Mucosa of rectum (tissue), 2 donors: ENCODE data around the gene TEX13A.

Experiments
- H3K27ac ChIP-seq, 2 donors: one replicate each; pipeline ENCODE4 v1.7.0; 2013; ENCODE audit warnings: inconsistent platforms in 2 of 2, low read depth in 2 of 2, low read length in 2 of 2
- H3K27me3 ChIP-seq, 2 donors: one replicate each; pipeline ENCODE4 v1.7.0; 2013; ENCODE audit warnings: low read length in 2 of 2; ENCODE audit not compliant: control insufficient read depth in 2 of 2, insufficient read depth in 2 of 2
- H3K36me3 ChIP-seq, 2 donors: one replicate each; pipeline ENCODE4 v1.7.0; 2013; ENCODE audit warnings: low read length in 2 of 2; ENCODE audit not compliant: control insufficient read depth in 2 of 2, insufficient read depth in 2 of 2
- H3K4me1 ChIP-seq, 2 donors: one replicate each; pipeline ENCODE4 v1.7.0; 2013; ENCODE audit warnings: low read length in 2 of 2, mild to moderate bottlenecking in 1 of 2; ENCODE audit not compliant: control insufficient read depth in 2 of 2, insufficient read depth in 2 of 2
- H3K4me3 ChIP-seq, 2 donors: one replicate each; pipeline ENCODE4 v1.7.0; 2013; ENCODE audit warnings: low read length in 2 of 2
- H3K9ac ChIP-seq, 2 donors: one replicate each; pipeline ENCODE4 v1.7.0; 2013; ENCODE audit warnings: low read length in 2 of 2, low read depth in 1 of 2, mild to moderate bottlenecking in 1 of 2
- H3K9me3 ChIP-seq, 2 donors: one replicate each; pipeline ENCODE4 v1.7.0; 2013; ENCODE audit warnings: low read length in 2 of 2; ENCODE audit not compliant: control insufficient read depth in 2 of 2
- donor health status: healthy.
- donor health status: Normal muscosa, but diverticular disease.

TEX13A gene

GRCh38 chrX:105189093-105189492 lies 31.4 kb downstream of the TEX13A start:
- Histone ChIP-seq H3K9me3 (no peaks in the 10 kb centered on the region), H3K36me3 (no peaks in the 10 kb centered on the region), H3K4me1 (no peaks in the 10 kb centered on the region), H3K27me3 (peaks cover 2 to 3% of the 10 kb centered on the region in 2 donors), H3K27ac (no peak overlapping the region), H3K4me3 (no peak overlapping the region), H3K9ac (no peak overlapping the region)

GRCh38 chrX:105179644-105180043 lies 40.9 kb downstream of the TEX13A start:
- H3K9me3 ChIP-seq, result no peaks in the 10 kb centered on the region
- H3K27ac ChIP-seq, result no peak overlapping the region
- H3K36me3 ChIP-seq, result no peaks in the 10 kb centered on the region
- H3K4me1 ChIP-seq, result no peaks in the 10 kb centered on the region
- no peak overlapping the region for H3K9ac ChIP-seq
- no peak overlapping the region for H3K4me3 ChIP-seq
- no peaks in the 10 kb centered on the region for H3K27me3 ChIP-seq

- H3K36me3 ChIP-seq, result no peaks in the 10 kb centered on the region
- no peak overlapping the region for H3K4me3 ChIP-seq
- no peaks in the 10 kb centered on the region for H3K9me3 ChIP-seq
- H3K9ac ChIP-seq, result no peak overlapping the region
- H3K27me3 ChIP-seq, result no peaks in the 10 kb centered on the region
- H3K4me1 ChIP-seq, result no peaks in the 10 kb centered on the region
- H3K27ac ChIP-seq, result no peak overlapping the region
Measured at GRCh38 chrX:105173071-105173470, 47.4 kb downstream of the TEX13A start.
